Omental fat pad (tissue), 4 donors: ENCODE measurements around the gene ATF6. TPM values are rescaled to one million over a fixed set of nuclear protein-coding genes. Genes with fewer than 3 reads are reported as not detected.

Experiments
- ATAC-seq: fragments of 150-250 bp; one replicate; pipeline ENCODE4 v1.9.1; 2016; ENCODE audit warnings: mild to moderate bottlenecking, moderate library complexity; ENCODE audit not compliant: low FRiP score
- DNase-seq: peaks from one replicate; pipeline ENCODE4 v3.0.0-alpha.2; 2019; ENCODE audit warnings: low spot score
- total RNA-seq, 4 donors: library from RNA; depleted of rRNA; stranded (reverse); fragments of >200 nt; gene quantifications; one replicate each; pipeline ENCODE4 v1.1.0, GENCODE V29; 2016
- TF ChIP-seq, protein P1 (sequence below), 3 donors: fragments of 450-650 bp; IDR thresholded peaks; one replicate each; pipeline ENCODE4 v1.5.1; 2016 to 2017; ENCODE audit warnings: antibody characterized with exemption in 3 of 3, mild to moderate bottlenecking in 3 of 3, moderate library complexity in 2 of 3

Gene ATF6
- total RNA-seq, 4 donors from 2014 or later, result 30.9 to 38.0 (median 36.1) TPM

DNA sequence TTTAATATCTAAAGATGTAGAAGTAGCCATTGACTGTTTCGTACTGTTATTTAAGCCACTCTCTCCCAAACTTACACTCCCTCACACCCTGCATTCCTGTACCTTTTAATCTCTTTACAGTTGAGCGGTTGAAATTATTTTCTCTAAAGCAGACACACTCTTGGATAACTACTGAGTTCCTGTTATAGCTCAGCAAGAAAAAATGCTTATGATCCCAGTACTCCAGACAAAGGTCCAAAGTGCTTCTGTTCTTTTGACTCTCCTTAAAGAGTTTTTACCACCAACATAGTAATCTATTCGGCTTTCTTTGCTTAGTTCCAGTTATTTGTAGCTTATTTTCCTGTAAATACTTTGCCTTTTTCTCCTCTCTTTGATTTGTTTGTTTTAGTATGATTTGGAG is 100.1 kb downstream of the ATF6 start:
- ATAC-seq (no peak), DNase-seq (no peak)
- TF ChIP-seq, protein P1, sequence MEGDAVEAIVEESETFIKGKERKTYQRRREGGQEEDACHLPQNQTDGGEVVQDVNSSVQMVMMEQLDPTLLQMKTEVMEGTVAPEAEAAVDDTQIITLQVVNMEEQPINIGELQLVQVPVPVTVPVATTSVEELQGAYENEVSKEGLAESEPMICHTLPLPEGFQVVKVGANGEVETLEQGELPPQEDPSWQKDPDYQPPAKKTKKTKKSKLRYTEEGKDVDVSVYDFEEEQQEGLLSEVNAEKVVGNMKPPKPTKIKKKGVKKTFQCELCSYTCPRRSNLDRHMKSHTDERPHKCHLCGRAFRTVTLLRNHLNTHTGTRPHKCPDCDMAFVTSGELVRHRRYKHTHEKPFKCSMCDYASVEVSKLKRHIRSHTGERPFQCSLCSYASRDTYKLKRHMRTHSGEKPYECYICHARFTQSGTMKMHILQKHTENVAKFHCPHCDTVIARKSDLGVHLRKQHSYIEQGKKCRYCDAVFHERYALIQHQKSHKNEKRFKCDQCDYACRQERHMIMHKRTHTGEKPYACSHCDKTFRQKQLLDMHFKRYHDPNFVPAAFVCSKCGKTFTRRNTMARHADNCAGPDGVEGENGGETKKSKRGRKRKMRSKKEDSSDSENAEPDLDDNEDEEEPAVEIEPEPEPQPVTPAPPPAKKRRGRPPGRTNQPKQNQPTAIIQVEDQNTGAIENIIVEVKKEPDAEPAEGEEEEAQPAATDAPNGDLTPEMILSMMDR (IDR thresholded peaks at IDR 0.05), result no peak

DNA sequence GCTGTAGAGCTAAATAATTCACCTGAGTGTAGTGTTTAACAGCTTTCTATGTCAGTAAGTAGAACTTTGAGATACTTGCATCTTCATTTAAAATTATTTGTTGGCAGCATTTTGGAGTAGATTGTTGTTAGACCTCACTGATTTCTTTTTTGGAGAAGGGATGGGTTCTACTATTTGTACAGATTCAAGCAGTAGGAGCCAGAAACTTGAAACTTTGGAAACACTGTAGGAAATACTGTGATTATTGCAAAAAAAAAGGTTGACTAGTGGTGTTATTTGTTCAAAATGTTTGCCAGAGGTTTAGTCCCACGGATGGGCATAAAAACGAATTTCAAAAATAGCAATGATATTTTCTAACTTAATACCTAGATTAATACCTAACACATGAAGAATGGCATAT is 102.7 kb downstream of the ATF6 start:
- TF ChIP-seq, protein P1 (IDR thresholded peaks at IDR 0.05), result no peak
- no peak for DNase-seq
- ATAC-seq, result no peak

DNA sequence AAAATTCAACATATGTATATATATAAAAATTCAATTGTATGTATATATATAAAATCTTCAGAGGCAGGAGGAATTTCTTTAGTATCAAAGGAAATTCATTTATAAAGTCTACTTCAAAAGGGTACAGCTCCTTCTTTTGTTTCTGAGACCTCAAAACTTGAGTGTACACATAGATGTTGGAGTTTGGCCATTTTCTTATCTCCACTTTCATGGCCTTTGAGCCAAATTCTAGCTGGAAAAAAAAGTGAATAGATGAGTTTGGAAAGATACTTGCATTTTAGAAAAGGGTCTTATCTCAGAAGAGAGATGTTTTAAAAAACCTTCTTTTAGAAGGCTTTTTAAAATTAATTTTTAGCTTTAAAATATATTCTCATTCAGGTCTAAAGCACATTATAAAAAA is 103.2 kb downstream of the ATF6 start:
- TF ChIP-seq, protein P1 (IDR thresholded peaks at IDR 0.05), result no peak
- no peak for DNase-seq
- no peak for ATAC-seq

DNA sequence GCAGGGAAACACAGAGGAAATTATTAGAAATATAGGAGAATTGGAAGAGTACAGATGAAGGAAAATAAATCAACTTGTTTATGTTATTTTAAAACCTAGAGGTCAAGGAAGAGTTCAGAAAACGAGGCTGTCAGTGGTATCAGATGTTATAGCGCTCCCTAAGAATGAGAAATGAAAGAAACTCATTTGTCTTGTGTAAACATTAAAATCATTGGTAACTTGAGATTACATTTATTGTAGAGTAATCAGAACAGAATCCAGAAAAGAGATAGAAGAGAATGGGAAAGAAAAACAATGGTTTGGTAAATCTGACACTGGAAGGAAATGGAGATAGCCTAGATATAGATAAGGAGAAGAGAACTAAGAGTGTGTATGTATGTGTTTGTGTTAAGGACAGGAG is 106.4 kb downstream of the ATF6 start:
- DNase-seq, result no peak
- TF ChIP-seq, protein P1 (IDR thresholded peaks at IDR 0.05), result no peak
- ATAC-seq, result no peak

DNA sequence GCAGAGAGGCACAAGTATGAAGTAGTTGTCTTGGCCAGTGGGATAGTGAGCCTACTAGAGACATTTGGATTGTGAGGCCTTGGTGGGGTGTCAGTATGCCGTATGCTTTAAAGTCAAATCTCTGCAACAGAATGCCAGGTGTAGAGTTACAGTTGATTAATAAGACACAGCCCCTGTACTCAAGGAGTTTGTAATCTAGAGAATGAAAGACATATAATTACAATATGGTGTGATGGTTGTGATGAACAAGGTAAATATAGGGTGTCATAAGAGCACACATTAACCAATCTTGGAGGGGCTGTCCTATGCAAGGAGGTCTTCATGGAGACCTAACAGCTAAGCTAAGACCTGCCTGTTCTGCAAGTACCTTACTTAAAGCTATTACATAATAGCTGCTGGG is 113.1 kb downstream of the ATF6 start:
- ATAC-seq, result no peak
- DNase-seq, result no peak
- TF ChIP-seq, protein P1 (IDR thresholded peaks at IDR 0.05), result no peak

DNA sequence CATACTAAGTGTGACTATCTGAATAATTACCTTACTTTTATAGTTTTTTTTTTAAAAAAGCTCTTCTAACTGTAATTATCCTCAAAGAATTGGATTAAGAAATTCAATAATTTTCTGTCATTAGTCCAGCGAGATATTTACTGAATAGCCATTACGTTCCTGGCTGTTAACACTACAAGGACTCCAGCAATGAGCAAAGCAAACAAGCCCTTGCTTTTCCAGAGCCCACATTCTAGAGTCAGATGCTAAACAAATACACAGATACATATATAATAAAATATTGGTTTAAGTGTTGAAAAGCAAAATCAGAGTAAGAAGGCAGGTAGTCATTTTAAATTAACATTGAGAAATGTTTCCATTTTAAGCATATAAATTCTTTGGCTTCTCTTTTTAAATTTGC is 118.4 kb downstream of the ATF6 start:
- TF ChIP-seq, protein P1 (IDR thresholded peaks at IDR 0.05), result no peak
- ATAC-seq, result no peak
- DNase-seq, result no peak

DNA sequence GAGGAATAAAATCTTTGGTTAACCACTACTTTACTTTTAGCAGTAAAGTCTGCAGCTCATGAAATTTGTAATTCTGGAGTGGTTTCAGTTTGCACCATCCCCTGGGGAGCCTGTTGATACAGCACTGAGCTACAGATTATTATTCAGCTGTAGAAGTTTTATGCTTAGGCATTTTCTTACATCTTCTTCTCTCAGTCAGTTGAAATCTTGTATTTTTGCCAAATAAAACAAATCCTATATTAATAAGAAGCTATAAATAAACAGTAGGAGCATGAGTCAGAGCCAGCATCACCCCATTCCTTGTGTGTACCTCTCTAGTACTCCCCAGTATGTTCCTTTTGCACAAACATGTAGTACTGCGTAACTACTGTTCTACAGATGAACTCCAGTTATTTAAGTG is 118.9 kb downstream of the ATF6 start:
- TF ChIP-seq, protein P1 (IDR thresholded peaks at IDR 0.05), result no peak
- ATAC-seq, result no peak
- no peak for DNase-seq
